Measurements from ENCODE around the gene HOXD1. TPM values are rescaled to one million over a fixed set of nuclear protein-coding genes. Genes with fewer than 3 reads are reported as not detected.

The HOXD1 gene
- total RNA-seq, 1 experiment from 2014 or later, result not detected

DNA sequence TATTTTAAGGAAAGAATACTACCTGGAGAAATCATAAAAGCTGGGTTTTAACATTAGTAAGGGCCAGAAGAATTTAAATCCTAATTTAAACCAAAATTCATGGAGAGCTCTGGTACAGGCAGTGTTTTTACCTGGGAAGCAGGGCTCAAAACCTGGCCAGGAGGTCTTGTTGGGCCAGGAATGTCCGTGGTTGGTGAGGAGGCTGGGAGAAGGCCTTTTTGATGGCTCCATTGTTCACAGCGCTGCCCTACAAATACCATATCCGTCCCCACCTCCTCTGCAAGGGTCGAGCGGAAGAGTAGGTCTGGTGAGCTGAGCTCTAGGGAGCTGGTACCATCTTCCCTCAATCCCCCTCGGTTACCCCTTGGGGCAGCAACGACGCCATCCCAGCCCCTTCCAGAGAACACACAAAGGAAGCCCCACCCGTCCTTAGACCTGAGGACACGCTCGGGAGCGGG, 10.9 kb upstream of the HOXD1 start:
- H3K79me1 ChIP-seq (ENCODE audit: insufficient read depth, low read depth, low read length, poor library complexity, severe bottlenecking), result no peaks in the 10 kb centered on the region
- DNase-seq, result peak; percentile 67
- Mint-ChIP-seq H3K27me3 (ENCODE audit: low read depth) (peaks cover 100% of the 10 kb centered on the region), H3K4me1 (peaks cover 32 to 39% of the 10 kb centered on the region in 2 experiments), H3K36me3 (ENCODE audit: insufficient read depth in 1 of 3, low read depth in 3 of 3) (peaks cover 0 to 6% (median 0%) of the 10 kb centered on the region in 3 experiments; a peak in 2 of 7 replicates), H3K4me3 (peak overlapping the region; percentile 56 to 76), H3K27ac (no peak overlapping the region), H3K9me3 (peaks cover 3 to 16% of the 10 kb centered on the region in 2 experiments; a peak in 4 of 5 replicates)
- no peak overlapping the region for H3K4ac ChIP-seq (ENCODE audit: low read depth, low read length)
- H2AFZ ChIP-seq (ENCODE audit: low read length), result no peak overlapping the region
- no CpG with 5 or more reads among the region's 12 CpGs for WGBS (ENCODE audit: extremely low coverage, insufficient read length, low lambda C conversion rate)
- no peak overlapping the region for H4K5ac ChIP-seq (ENCODE audit: insufficient read length, low read depth, low read length)
- no peak overlapping the region for H3K14ac ChIP-seq (ENCODE audit: insufficient read depth, low read length)
- no peak overlapping the region for H3K23ac ChIP-seq (ENCODE audit: insufficient read length, low read depth, low read length)
- H3T11ph ChIP-seq (ENCODE audit: low read length), result no peak overlapping the region
- H2BK12ac ChIP-seq (ENCODE audit: insufficient read length, low read depth, low read length), result no peak overlapping the region
- H3K23me2 ChIP-seq (ENCODE audit: insufficient read length, low read depth, low read length, poor library complexity, severe bottlenecking), result no peaks in the 10 kb centered on the region
- H3K27ac ChIP-seq (ENCODE audit: insufficient read length, low read depth, low read length), result no peak overlapping the region
- peak overlapping the region; percentile 55 for H3K4me2 ChIP-seq (ENCODE audit: insufficient read depth, insufficient read length, low read length)
- H4K8ac ChIP-seq (replicated peaks; ENCODE audit: insufficient read length, low read depth, low read length), result no peak overlapping the region
- H3K18ac ChIP-seq (ENCODE audit: insufficient read length, low read depth, low read length), result no peak overlapping the region
- H3K4me1 ChIP-seq (ENCODE audit: insufficient read depth, low read length), result no peaks in the 10 kb centered on the region
- no peaks in the 10 kb centered on the region for H4K20me1 ChIP-seq (ENCODE audit: control insufficient read depth, insufficient read depth, insufficient read length)
- no peak overlapping the region for H2BK5ac ChIP-seq (ENCODE audit: insufficient read length, low read length)
- no peak overlapping the region for H4K91ac ChIP-seq (ENCODE audit: insufficient read length, low read depth, low read length)
- no peak overlapping the region for H2AK5ac ChIP-seq (ENCODE audit: insufficient read length, low read length)
- no peak overlapping the region for H2BK20ac ChIP-seq (ENCODE audit: low read depth, low read length, poor library complexity, severe bottlenecking)
- no peaks in the 10 kb centered on the region for H3K79me2 ChIP-seq (ENCODE audit: insufficient read depth, low read length)
- peaks cover 95% of the 10 kb centered on the region for H3K27me3 ChIP-seq (ENCODE audit: insufficient read depth, low read length)
- H3K56ac ChIP-seq (ENCODE audit: insufficient read length, low read depth, low read length), result no peak overlapping the region
- TF ChIP-seq, protein P1, sequence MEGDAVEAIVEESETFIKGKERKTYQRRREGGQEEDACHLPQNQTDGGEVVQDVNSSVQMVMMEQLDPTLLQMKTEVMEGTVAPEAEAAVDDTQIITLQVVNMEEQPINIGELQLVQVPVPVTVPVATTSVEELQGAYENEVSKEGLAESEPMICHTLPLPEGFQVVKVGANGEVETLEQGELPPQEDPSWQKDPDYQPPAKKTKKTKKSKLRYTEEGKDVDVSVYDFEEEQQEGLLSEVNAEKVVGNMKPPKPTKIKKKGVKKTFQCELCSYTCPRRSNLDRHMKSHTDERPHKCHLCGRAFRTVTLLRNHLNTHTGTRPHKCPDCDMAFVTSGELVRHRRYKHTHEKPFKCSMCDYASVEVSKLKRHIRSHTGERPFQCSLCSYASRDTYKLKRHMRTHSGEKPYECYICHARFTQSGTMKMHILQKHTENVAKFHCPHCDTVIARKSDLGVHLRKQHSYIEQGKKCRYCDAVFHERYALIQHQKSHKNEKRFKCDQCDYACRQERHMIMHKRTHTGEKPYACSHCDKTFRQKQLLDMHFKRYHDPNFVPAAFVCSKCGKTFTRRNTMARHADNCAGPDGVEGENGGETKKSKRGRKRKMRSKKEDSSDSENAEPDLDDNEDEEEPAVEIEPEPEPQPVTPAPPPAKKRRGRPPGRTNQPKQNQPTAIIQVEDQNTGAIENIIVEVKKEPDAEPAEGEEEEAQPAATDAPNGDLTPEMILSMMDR (conservative IDR thresholded peaks at IDR 0.05), result no peak
- no peak overlapping the region for H2BK15ac ChIP-seq (ENCODE audit: low read depth, low read length)
- no peak overlapping the region for H3K9ac ChIP-seq (ENCODE audit: extremely low read depth, insufficient read length, low read length)
- H3K9me3 ChIP-seq (ENCODE audit: control insufficient read depth, low read depth, low read length), result no peaks in the 10 kb centered on the region
- H2BK120ac ChIP-seq (ENCODE audit: low read depth, low read length, poor library complexity, severe bottlenecking), result no peak overlapping the region
